Upper lobe of left lung (tissue), 6 donors: ENCODE results near the gene TMEM138. TPM values are rescaled to one million over a fixed set of nuclear protein-coding genes. Genes with fewer than 3 reads are reported as not detected.

Experiments used
- ATAC-seq, 2 donors: fragments of 200-7000 bp; cut with Tn5 transposase; one replicate each; pipeline ENCODE4 v1.9.1; 2022; ENCODE audit warnings: mild to moderate bottlenecking in 2 of 2, moderate library complexity in 2 of 2; ENCODE audit not compliant: low FRiP score in 2 of 2
- DNase-seq, 2 donors: peaks; one replicate each; pipeline ENCODE4 v3.0.0-alpha.2; 2019 to 2020
- H3K27ac ChIP-seq, 4 donors: fragments of 200-600 bp; sonication (generic); one replicate each; pipeline ENCODE4 v1.5.1; 2016 to 2019
- H3K27me3 ChIP-seq, 4 donors: fragments of 200-600 bp; sonication (generic); one replicate each; pipeline ENCODE4 v1.5.1; 2017 to 2019
- H3K36me3 ChIP-seq, 4 donors: fragments of 200-600 bp; sonication (generic); one replicate each; pipeline ENCODE4 v1.5.1; 2016 to 2019
- H3K4me1 ChIP-seq, 4 donors: fragments of 200-600 bp; sonication (generic); one replicate each; pipeline ENCODE4 v1.5.1; 2018 to 2019
- H3K4me3 ChIP-seq, 4 donors: fragments of 200-600 bp; sonication (generic); one replicate each; pipeline ENCODE4 v1.5.1; 2017 to 2019; ENCODE audit warnings: mild to moderate bottlenecking in 2 of 4, moderate library complexity in 1 of 4
- H3K9me3 ChIP-seq, 4 donors: fragments of 200-600 bp; sonication (generic); one replicate each; pipeline ENCODE4 v1.5.1; 2018 to 2019
- EP300 ChIP-seq, 4 donors: sonication (generic); formaldehyde crosslinking; IDR thresholded peaks; one replicate each; pipeline ENCODE4 v1.5.1; 2017; ENCODE audit warnings: antibody characterized with exemption in 4 of 4, control low read depth in 2 of 4
- POLR2A ChIP-seq, 4 donors: fragments of 450-650 bp; IDR thresholded peaks; one replicate each; pipeline ENCODE4 v1.5.1; 2016 to 2017; ENCODE audit warnings: antibody characterized with exemption in 4 of 4, mild to moderate bottlenecking in 2 of 4
- POLR2AphosphoS5 ChIP-seq, 2 donors: sonication (generic); formaldehyde crosslinking; IDR thresholded peaks; one replicate each; pipeline ENCODE4 v1.5.1; 2017; ENCODE audit warnings: antibody characterized with exemption in 2 of 2
- whole genome bisulfite sequencing, 2 donors: methylation state at CpG; one replicate each; pipeline ENCODE4 v1.1.5; 2017 to 2018; 5-methylcytosine and 5-hydroxymethylcytosine counted together
- total RNA-seq, 6 donors: library from RNA; depleted of rRNA in 4 of 6; stranded (reverse); fragments of >200 nt in 4 of 6; gene quantifications; one replicate each; pipeline versions ENCODE4 v1.1.0 to v1.2.1, GENCODE V29; 2016 to 2021
- TF ChIP-seq, protein P1 (sequence below), 6 experiments: fragments of 450-650 bp in 4 of 6; fragments of 200-600 bp in 2 of 6; sonication (generic) in 2 of 6; IDR thresholded peaks; one replicate each; pipeline ENCODE4 v1.5.1; 2016 to 2019; ENCODE audit warnings: antibody characterized with exemption in 6 of 6
- donor health status: DM: no; HTN: no; CAD: no; lungs with moderate emphysema.
- donor health status: DM: no; HTN: yes; CAD: no; lungs with severe emphysema.

TMEM138 gene
- total RNA-seq, 6 donors from 2014 or later = 23.5 to 95.3 (median 34.5) TPM

DNA sequence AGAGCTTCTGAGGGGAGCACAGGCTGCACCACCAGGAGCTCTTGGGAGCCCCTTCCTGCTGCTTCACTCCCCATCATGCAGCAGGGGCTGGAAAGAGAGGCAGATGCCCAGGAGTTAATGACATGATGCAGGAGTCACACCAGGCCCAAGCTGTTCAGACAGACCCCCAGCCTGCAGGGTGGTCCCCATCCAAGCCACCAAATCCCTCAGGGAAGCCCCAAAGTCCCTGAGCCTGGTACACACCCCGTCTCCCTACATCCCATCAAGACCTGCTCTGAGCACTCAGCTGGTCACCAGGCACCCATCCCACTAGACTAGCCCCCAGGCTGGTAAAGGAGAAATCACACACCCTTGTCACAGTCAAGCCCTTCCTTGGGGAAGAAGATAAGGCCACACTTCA is 11.8 kb upstream of the TMEM138 start:
- no peaks in the 10 kb centered on the region for H3K9me3 ChIP-seq

DNA sequence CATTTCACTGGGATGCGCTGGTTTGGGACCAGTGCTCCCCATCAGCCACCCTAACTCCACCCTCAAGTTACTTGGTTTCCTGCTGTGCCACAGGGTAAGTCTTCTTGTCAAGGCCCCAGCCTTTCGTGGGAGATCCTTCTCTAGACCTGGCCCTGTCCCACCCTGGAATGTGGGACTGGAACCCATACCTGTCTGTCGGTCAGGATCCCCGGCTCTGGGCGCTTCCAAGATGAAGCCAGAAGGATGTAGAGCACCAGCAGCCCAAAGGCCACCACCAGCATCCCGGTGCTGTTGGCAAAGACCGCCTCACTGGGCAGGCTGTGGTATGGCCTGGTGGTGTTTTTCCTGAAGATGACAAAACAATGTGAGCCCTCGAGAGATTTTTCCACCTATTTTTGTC is 11.4 kb upstream of the TMEM138 start:
- DNase-seq (no peak), ATAC-seq (no peak)
- Histone ChIP-seq H3K27ac (no peak overlapping the region), H3K27me3 (no peaks in the 10 kb centered on the region), H3K4me1 (no peaks in the 10 kb centered on the region), H3K4me3 (no peak overlapping the region), H3K9me3 (no peaks in the 10 kb centered on the region), H3K36me3 (peaks cover 3 to 79% (median 63%) of the 10 kb centered on the region in 4 donors)
- TF ChIP-seq, protein P1, sequence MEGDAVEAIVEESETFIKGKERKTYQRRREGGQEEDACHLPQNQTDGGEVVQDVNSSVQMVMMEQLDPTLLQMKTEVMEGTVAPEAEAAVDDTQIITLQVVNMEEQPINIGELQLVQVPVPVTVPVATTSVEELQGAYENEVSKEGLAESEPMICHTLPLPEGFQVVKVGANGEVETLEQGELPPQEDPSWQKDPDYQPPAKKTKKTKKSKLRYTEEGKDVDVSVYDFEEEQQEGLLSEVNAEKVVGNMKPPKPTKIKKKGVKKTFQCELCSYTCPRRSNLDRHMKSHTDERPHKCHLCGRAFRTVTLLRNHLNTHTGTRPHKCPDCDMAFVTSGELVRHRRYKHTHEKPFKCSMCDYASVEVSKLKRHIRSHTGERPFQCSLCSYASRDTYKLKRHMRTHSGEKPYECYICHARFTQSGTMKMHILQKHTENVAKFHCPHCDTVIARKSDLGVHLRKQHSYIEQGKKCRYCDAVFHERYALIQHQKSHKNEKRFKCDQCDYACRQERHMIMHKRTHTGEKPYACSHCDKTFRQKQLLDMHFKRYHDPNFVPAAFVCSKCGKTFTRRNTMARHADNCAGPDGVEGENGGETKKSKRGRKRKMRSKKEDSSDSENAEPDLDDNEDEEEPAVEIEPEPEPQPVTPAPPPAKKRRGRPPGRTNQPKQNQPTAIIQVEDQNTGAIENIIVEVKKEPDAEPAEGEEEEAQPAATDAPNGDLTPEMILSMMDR (IDR thresholded peaks at IDR 0.05) = no peak
- TF ChIP-seq POLR2AphosphoS5 (IDR thresholded peaks at IDR 0.05) (no peak), EP300 (IDR thresholded peaks at IDR 0.05) (no peak), POLR2A (IDR thresholded peaks at IDR 0.05) (no peak)
- WGBS, 2 donors = 92 to 95% methylated on average over 8 of the region's 8 CpGs

More for the DNA sequence above, 11.8 kb upstream of the TMEM138 start:
- ATAC-seq (peak in 1 of 2 donors; percentile 4), DNase-seq (no peak)
- WGBS, 2 donors = 100% methylated on average over 1 of the region's 1 CpG; no CpG with 5 or more reads in 1 of the 2 donors
- H3K27me3 ChIP-seq = no peaks in the 10 kb centered on the region
- H3K4me1 ChIP-seq = no peaks in the 10 kb centered on the region
- no peak overlapping the region for H3K4me3 ChIP-seq
- H3K27ac ChIP-seq = no peak overlapping the region
- H3K36me3 ChIP-seq = peaks cover 3 to 79% (median 63%) of the 10 kb centered on the region in 4 donors
- no peak for TF ChIP-seq POLR2AphosphoS5 (IDR thresholded peaks at IDR 0.05)
- no peak for TF ChIP-seq POLR2A (IDR thresholded peaks at IDR 0.05)
- no peak for TF ChIP-seq EP300 (IDR thresholded peaks at IDR 0.05)
- TF ChIP-seq, protein P1 (IDR thresholded peaks at IDR 0.05) = no peak

DNA sequence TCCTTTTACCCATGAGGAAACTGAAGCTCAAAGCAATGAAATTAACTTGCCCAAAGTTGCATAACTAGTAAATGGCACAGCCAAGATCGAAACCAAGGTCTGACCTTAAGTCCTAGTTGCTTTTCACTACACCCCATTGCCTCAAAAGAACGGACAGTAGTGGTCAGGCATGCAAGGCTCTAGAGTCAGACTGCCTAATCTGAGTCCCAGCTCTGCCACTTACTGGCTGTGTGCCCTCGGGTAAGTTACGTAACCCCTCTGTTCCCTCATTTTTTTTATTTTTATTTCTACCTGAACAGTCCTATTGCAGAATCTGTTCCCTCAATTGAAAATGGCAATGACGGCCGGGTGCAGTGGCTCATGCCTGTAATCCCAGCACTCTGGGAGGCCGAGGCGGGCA is 10.1 kb upstream of the TMEM138 start:
- Histone ChIP-seq H3K27me3 (no peaks in the 10 kb centered on the region), H3K27ac (no peak overlapping the region), H3K36me3 (peaks cover 3 to 73% (median 59%) of the 10 kb centered on the region in 4 donors), H3K4me3 (no peak overlapping the region), H3K9me3 (no peaks in the 10 kb centered on the region), H3K4me1 (peaks cover 0 to 2% (median 0%) of the 10 kb centered on the region in 4 donors)
- TF ChIP-seq EP300 (IDR thresholded peaks at IDR 0.05) (no peak), POLR2A (IDR thresholded peaks at IDR 0.05) (no peak), POLR2AphosphoS5 (IDR thresholded peaks at IDR 0.05) (no peak)
- TF ChIP-seq, protein P1 (IDR thresholded peaks at IDR 0.05) = no peak
- WGBS, 2 donors = 81 to 82% methylated on average over 8 of the region's 8 CpGs
- ATAC-seq (no peak), DNase-seq (no peak)

DNA sequence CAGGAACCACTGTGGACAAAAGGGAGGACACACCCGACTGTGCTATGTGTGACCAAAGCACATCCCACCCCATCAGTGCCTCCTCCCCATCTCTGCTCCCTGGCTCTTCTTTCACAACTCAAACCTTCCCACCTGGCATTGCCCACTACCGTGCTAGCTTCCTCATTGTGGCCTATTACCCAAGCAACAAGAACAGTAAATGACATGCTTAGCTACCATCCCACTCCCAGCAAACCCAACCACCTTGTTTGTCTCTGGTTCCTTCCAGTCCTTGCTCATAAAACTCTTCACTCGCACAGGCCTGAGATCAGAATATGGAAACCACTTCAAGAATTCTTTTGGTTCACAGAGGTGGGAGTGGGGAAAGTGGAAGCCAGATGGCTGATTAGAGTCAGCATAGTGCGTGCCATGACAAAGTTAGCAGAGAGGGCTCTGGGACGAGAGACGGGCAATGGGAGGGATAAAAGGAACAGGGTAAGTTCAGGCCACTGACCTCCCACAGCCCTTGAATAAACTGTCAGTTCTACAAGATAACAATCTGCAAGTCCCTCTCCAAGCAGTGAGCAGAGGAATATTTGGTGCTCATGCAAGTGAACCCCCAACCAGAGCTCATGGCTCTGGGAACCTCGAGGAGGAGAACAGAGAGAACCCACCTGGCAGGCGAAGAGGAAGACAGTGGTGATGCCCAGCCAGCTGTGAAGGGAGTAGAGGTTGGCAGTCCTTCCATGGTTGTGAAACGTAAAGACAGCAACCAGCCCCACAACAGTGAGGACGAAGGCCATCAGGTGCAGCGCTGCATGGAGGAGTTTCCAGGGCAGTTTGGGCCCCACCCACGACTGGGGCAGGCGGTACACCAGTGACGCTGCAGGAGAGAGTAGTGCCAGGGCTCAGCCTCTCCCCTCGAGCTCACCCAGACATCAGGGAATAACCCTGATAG is 8.8 kb upstream of the TMEM138 start:
- peaks cover 3 to 66% (median 53%) of the 10 kb centered on the region in 4 donors for H3K36me3 ChIP-seq
- ATAC-seq (no peak), DNase-seq (no peak)
- H3K27ac ChIP-seq = no peak overlapping the region
- no peaks in the 10 kb centered on the region for H3K27me3 ChIP-seq
- H3K4me3 ChIP-seq = no peak overlapping the region
- H3K9me3 ChIP-seq = no peaks in the 10 kb centered on the region
- TF ChIP-seq EP300 (IDR thresholded peaks at IDR 0.05) = no peak
- TF ChIP-seq, protein P1 (IDR thresholded peaks at IDR 0.05) = no peak
- TF ChIP-seq POLR2A (IDR thresholded peaks at IDR 0.05) = no peak
- TF ChIP-seq POLR2AphosphoS5 (IDR thresholded peaks at IDR 0.05) = no peak
- WGBS, 2 donors = 83 to 87% methylated on average over 12 to 15 of the region's 15 CpGs
- peaks cover 3 to 13% (median 7%) of the 10 kb centered on the region in 4 donors for H3K4me1 ChIP-seq
